Measurements from ENCODE around the gene RASD2.
A peak's percentile ranks its signal among the peaks of the same experiment; 100 is the strongest.

Gene RASD2

GRCh38 chr22:35558719-35559118 is 18.1 kb downstream of the RASD2 start:
- Mint-ChIP-seq H3K36me3 (no peaks in the 10 kb centered on the region), H3K27ac (no peak overlapping the region), H3K27me3 (peaks cover 88% of the 10 kb centered on the region), H3K4me3 (no peak overlapping the region), H3K4me1 (peaks cover 30% of the 10 kb centered on the region), H3K9me3 (no peaks in the 10 kb centered on the region)
- ATAC-seq: no peak

- Mint-ChIP-seq H3K27ac (no peak overlapping the region), H3K27me3 (peaks cover 84% of the 10 kb centered on the region), H3K9me3 (no peaks in the 10 kb centered on the region), H3K4me1 (peaks cover 24% of the 10 kb centered on the region), H3K36me3 (no peaks in the 10 kb centered on the region), H3K4me3 (no peak overlapping the region)
- ATAC-seq: no peak
These were observed 18.8 kb downstream of the RASD2 start for GRCh38 chr22:35559354-35560005.

- no peak overlapping the region for H3K4me3 Mint-ChIP-seq
- ATAC-seq: no peak
- H3K4me1 Mint-ChIP-seq: peaks cover 22% of the 10 kb centered on the region
- peaks cover 84% of the 10 kb centered on the region for H3K27me3 Mint-ChIP-seq
- no peaks in the 10 kb centered on the region for H3K36me3 Mint-ChIP-seq
- no peak overlapping the region for H3K27ac Mint-ChIP-seq
- no peaks in the 10 kb centered on the region for H3K9me3 Mint-ChIP-seq
These were observed 19.7 kb downstream of the RASD2 start for GRCh38 chr22:35560366-35560765.

GRCh38 chr22:35560824-35561223 is 20.2 kb downstream of the RASD2 start:
- no peak for ATAC-seq
- no peak overlapping the region for H3K27ac Mint-ChIP-seq
- no peak overlapping the region for H3K4me3 Mint-ChIP-seq
- peaks cover 84% of the 10 kb centered on the region for H3K27me3 Mint-ChIP-seq
- no peaks in the 10 kb centered on the region for H3K36me3 Mint-ChIP-seq
- H3K9me3 Mint-ChIP-seq: no peaks in the 10 kb centered on the region
- peaks cover 22% of the 10 kb centered on the region for H3K4me1 Mint-ChIP-seq

- Mint-ChIP-seq H3K27me3 (peaks cover 76% of the 10 kb centered on the region), H3K4me1 (peaks cover 22% of the 10 kb centered on the region), H3K36me3 (no peaks in the 10 kb centered on the region), H3K9me3 (no peaks in the 10 kb centered on the region), H3K4me3 (no peak overlapping the region), H3K27ac (no peak overlapping the region)
- ATAC-seq: no peak
These were observed 21.3 kb downstream of the RASD2 start for GRCh38 chr22:35561796-35562526.

- Mint-ChIP-seq H3K27me3 (peaks cover 64% of the 10 kb centered on the region), H3K36me3 (no peaks in the 10 kb centered on the region), H3K27ac (no peak overlapping the region), H3K9me3 (no peaks in the 10 kb centered on the region), H3K4me3 (no peak overlapping the region), H3K4me1 (peaks cover 18% of the 10 kb centered on the region)
- no peak for ATAC-seq
These were observed 22.6 kb downstream of the RASD2 start for GRCh38 chr22:35563211-35563610.

GRCh38 chr22:35564975-35565867 is 24.6 kb downstream of the RASD2 start:
- no peaks in the 10 kb centered on the region for H3K36me3 Mint-ChIP-seq
- H3K9me3 Mint-ChIP-seq: no peaks in the 10 kb centered on the region
- peaks cover 17% of the 10 kb centered on the region for H3K4me1 Mint-ChIP-seq
- H3K4me3 Mint-ChIP-seq: no peak overlapping the region
- H3K27ac Mint-ChIP-seq: no peak overlapping the region
- peaks cover 72% of the 10 kb centered on the region for H3K27me3 Mint-ChIP-seq
- ATAC-seq: no peak

- ATAC-seq: peak; percentile 25
- Mint-ChIP-seq H3K36me3 (no peaks in the 10 kb centered on the region), H3K27ac (no peak overlapping the region), H3K4me1 (peaks cover 8% of the 10 kb centered on the region), H3K27me3 (peaks cover 64% of the 10 kb centered on the region), H3K9me3 (no peaks in the 10 kb centered on the region), H3K4me3 (no peak overlapping the region)
These were observed 26.9 kb downstream of the RASD2 start for GRCh38 chr22:35567351-35568141.

- no peaks in the 10 kb centered on the region for H3K4me1 Mint-ChIP-seq
- peaks cover 55% of the 10 kb centered on the region for H3K27me3 Mint-ChIP-seq
- H3K9me3 Mint-ChIP-seq: no peaks in the 10 kb centered on the region
- H3K36me3 Mint-ChIP-seq: no peaks in the 10 kb centered on the region
- no peak for ATAC-seq
- no peak overlapping the region for H3K27ac Mint-ChIP-seq
- no peak overlapping the region for H3K4me3 Mint-ChIP-seq
These were observed 28.4 kb downstream of the RASD2 start for GRCh38 chr22:35568751-35569739.

GRCh38 chr22:35569916-35570315 is 29.3 kb downstream of the RASD2 start:
- ATAC-seq: no peak
- Mint-ChIP-seq H3K36me3 (no peaks in the 10 kb centered on the region), H3K4me3 (no peak overlapping the region), H3K27ac (no peak overlapping the region), H3K4me1 (no peaks in the 10 kb centered on the region), H3K27me3 (peaks cover 56% of the 10 kb centered on the region), H3K9me3 (no peaks in the 10 kb centered on the region)

- H3K27me3 Mint-ChIP-seq: peaks cover 52% of the 10 kb centered on the region
- no peaks in the 10 kb centered on the region for H3K4me1 Mint-ChIP-seq
- no peak for ATAC-seq
- no peaks in the 10 kb centered on the region for H3K9me3 Mint-ChIP-seq
- H3K27ac Mint-ChIP-seq: no peak overlapping the region
- no peak overlapping the region for H3K4me3 Mint-ChIP-seq
- no peaks in the 10 kb centered on the region for H3K36me3 Mint-ChIP-seq
These were observed 30.1 kb downstream of the RASD2 start for GRCh38 chr22:35570686-35571194.

GRCh38 chr22:35572556-35572955 is 31.9 kb downstream of the RASD2 start:
- no peak overlapping the region for H3K27ac Mint-ChIP-seq
- H3K4me3 Mint-ChIP-seq: no peak overlapping the region

GRCh38 chr22:35575116-35575748 is 34.6 kb downstream of the RASD2 start:
- Mint-ChIP-seq H3K9me3 (peaks cover 8% of the 10 kb centered on the region), H3K4me3 (no peak overlapping the region), H3K36me3 (no peaks in the 10 kb centered on the region), H3K4me1 (peaks cover 5% of the 10 kb centered on the region), H3K27ac (no peak overlapping the region), H3K27me3 (peaks cover 38% of the 10 kb centered on the region)
- peak; percentile 53 for ATAC-seq

More at GRCh38 chr22:35572556-35572955, 31.9 kb downstream of the RASD2 start:
- Mint-ChIP-seq H3K4me1 (peaks cover under 1% of the 10 kb centered on the region), H3K9me3 (no peaks in the 10 kb centered on the region), H3K27me3 (peaks cover 49% of the 10 kb centered on the region), H3K36me3 (no peaks in the 10 kb centered on the region)
- ATAC-seq: no peak
